HG02840 (cell line): ENCODE data around the gene MECP2.

Source experiments
- ATAC-seq: cut with Tn5 transposase; IDR thresholded peaks from one replicate; pipeline ENCODE4 v1.9.1; 2021; ENCODE audit warnings: mild to moderate bottlenecking, moderate library complexity, moderate number of reproducible peaks; ENCODE audit not compliant: unreplicated experiment, low FRiP score

MECP2 gene

DNA sequence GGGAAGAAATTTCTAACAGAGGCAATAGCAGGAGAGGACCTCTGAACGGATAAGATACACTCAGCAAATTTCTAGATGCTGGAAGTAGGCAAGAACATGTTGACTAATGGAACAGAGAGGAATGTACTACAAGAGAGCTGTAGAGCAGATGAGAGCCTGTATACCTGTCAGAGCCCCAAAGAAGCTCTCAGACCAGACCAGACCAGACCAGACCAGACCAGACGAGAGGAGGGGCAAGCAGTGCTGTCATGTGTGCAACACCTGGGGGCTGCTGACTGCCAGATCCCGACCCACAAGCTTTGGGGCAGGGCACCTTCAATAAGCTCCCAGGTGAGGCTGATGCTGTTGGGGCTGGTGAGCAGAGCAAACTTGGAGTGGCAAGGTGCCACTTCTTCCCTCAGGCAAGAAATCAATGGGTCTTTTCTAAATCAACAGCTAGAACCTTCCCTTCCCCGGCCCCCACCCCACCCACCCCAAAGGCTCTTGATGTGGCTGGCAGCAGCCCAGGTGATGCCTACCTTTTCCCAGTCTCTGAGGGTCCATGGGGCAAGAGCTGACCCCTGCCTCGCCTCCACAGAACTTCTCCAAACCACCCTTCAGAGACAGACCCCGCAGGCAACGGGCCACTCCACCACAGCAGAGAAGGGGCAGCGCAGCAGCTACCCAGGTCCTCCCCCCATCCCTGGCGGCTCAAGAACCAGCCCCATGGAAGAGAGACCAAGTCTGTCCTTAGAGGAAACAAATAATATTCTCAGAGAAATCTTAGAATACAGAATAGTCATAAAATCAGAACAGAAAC is 32.7 kb downstream of the MECP2 start:
- ATAC-seq, result no peak

DNA sequence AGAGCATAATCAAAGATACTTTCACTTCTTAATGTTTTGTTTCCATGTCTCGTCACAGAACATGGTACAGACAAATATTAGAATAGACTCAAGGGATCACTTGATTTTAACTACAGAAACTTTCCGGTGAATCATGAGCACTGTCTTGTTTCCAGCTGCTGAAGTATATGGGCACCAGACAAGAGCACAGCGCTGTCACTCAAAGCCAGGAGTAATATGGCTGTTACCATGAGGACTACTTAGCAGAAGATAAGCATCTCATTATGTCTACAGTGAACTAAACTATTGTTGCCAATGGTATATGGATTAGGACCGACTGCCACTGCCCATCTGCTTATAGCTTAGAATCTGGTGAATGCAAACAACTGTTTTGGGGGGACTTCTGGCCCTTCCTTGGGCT is 34.3 kb downstream of the MECP2 start:
- ATAC-seq, result no peak

DNA sequence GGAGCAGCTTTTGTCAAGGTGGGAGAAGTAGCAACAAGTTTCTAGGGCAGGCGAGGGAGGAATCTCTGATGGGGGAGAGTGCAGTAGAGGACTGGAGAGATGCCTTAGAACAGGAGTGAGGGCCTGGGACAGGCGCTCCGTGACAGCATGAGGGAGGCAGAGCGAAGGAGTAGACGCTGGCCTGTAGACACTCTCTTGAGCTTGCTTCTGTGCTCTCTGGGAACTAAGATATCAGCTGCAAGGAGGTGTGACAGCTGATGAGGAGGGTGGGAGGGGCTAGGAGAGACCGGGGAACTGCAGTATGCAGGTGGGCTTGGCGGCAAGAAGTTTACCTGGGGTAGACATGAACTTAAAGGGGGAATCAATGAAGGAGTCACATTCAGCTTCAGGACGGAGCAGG is 35.7 kb downstream of the MECP2 start:
- no peak for ATAC-seq

DNA sequence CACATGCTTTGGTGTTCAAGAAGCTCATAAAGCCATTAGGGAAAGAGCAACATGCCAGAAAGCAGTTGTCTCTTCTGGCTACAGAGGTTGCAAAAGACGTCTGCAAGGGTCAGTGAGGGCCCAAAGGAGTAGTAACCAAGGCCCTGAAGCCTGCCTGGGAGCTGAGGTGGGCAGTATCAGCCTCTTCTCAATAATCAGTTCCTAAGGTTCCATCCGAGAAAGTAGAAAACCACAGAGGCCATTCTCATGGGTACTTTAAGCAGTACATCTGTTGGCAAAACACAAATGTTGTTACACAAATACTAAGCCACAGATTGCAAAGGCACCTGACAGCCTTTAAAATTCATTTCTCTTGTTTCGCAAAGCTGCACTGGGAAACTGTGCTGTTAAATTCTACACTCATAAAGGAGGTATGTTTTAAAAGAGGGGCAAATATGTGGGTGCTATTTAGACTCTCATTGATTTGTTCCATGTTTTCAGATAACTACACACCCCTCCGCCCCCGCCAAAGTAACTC is 37.7 kb downstream of the MECP2 start:
- ATAC-seq, result no peak

DNA sequence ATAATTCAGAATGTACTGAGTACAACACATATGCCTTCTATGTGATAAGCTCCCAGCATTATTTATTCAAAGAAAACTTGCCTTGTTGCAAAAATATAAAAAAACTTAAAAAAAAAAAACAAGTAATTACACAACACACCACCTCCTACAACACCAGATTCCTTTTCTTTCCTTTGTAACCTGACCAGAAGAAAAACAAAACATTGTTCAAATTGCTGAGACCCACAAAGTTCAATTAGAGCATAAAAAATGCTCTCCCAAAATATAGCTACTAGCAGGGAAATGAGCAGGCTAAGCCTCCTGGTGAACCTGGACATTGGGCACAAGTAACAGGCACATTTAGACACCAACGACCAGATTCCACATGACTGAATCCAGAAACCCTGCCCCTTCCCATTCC is 38.3 kb downstream of the MECP2 start:
- ATAC-seq, result no peak

DNA sequence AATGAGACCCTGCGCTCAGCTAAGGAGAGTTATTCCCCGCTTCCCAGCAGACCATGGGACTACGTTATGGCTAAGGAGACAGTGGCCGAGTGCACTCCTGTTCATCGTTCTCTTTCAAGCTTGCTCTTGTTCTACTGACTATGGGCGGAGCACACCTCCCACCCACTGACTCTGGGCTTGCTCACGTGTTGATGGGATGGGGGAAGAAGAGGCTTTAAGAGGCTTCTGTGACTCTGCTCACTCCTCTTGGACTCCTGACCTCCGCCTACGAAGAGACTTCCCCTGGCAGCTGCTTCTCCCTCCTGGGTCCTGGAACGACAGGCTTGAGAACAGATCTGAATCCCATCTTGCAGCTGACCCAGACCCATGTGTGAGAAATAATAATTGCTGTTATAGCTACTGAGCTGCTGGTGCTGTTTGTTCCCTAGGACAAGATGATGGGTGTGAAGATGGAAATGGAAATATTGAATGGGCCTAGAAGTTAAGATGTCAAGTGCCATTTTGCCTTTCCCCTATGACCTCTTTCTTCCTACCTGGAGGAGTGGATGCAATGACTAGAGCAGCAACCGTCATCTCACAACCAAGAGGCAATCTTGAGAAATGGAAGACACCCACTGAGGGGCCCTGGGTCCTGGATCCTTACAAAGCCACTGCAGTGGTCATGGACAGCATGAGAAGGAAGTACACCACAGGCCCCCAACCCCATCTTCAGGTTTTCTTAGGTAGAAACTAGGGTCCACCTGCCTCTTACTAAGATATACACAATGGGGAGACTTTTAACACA is 39.1 kb downstream of the MECP2 start:
- no peak for ATAC-seq

DNA sequence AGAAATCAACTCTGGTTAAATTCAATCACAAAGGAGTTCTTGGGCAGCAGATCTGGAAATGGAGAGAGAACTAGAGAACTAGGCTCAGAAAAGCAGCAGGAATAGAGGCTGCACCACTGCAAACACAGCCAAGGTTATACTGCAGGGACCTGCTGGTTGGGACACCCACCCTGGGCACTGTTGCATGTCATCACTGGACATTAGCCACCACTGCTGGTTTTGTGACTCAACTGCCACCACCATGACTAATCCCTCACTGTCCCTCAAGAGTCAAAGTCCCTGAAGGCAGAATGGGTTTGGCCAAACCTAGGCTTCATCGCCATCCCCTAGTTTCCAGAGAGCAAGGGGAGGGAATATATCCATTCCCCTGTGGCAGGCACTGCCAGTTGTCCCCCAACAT is 39.7 kb downstream of the MECP2 start:
- ATAC-seq, result no peak

DNA sequence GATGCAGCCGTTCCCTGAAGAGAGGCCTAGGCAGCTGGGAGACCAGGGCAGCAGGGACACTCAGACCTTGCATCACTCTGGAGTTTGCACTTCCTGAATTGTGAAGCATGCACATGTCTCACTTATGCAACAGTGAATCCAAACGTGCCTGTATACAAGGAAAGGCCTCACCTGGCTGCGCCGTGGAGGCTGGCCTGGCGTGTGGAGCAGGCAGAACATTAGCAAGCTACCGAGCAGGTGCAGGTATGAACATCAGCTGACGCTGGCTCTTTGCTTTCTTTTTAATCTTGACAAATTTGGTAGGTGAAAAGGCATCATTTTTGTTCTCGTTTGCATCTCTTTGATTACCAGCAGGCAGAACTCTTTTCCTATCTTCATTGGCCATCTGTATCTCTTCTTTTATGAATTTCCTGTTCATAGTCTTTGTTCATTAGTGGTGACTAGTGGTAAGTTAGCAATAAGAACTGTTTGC is 40.7 kb downstream of the MECP2 start:
- no peak for ATAC-seq

DNA sequence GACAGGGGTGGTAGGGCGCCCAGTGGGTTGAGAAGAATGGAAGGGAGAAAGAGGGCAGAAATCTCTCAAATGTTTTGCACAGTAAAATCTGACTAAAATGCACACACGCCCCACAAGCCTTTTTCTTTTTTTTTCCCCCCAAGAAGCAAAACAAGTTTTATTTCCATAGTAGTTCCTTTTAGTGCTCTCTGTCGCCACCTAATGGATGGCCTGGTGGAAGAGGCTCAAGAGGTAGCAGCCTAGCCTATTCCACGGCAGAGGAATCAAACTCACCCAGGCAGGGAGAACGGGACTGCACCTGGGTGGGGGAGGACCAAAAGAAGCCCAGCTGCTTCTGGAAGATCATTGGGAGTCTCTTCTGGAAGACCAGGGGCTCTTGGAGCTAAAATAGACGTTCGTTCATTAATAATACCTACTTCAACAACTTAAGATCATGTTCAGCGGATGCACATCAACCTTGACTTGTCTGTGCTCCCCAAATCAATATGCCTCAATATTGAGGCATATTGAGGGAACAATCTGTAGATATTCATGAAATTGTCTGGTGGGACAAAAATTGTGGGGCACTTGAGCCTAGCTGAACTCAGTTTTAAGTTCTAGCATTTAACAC is 46.2 kb downstream of the MECP2 start:
- ATAC-seq, result no peak

DNA sequence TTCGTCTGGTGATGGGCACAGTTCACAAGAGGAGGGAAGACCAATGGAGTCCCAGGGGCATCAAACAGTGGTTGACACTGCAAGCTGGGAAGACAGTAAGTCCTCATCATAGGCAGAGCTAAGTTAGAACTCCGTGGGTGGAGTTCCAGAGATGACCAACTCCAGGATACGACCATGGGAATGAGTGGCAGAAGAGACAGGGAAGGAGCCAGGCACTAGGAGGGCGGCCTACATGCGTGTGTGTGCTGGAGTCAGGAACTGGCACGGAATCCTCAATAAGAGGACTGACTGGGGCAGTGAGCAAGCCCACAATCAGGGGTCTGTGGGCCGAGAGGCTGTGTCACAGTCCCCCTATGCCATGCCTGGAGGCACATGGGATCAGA is 47.4 kb downstream of the MECP2 start:
- no peak for ATAC-seq

DNA sequence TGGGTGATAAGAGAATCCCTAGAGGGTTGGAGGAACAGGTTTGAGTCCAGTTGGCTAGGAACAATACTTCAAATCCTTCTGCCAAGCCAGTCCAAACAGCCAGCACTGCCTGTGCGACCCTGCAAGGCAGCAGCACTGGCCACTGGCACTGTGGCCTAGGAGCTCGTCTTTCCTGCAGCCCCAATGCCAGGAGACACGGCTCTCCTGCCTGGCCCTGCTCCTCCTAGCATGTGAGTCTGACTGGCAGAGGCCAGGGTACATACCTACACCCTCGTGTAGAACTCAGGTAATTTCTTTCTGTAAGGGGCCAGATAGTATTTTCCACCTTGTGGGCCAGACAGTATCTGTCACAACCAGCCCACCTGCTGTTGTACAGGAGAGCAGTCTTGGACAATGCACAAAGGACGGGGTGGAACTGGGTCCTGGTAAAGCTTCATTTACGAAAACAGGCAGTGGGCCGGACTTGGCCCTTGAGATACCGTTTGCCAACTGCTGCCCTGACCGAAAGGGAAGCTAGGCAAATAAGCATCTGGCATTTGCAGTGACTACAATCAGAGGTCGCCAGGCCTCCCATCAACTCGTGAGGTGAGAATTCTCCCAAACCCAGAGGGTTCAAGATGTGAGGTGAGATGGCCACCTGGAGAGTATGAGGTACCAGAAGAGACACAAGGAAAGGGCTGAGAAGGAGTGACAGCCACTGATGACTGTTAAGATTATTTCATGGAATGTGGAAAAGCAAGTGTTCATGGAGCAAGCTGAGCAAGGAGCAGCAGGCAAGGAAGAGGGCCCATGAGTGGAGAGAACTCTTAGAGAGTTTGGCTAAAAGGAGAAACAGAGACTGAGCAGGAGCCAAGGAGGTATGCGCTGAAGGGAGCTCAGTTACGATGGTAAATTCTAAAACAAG is 48.1 kb downstream of the MECP2 start:
- ATAC-seq, result no peak

DNA sequence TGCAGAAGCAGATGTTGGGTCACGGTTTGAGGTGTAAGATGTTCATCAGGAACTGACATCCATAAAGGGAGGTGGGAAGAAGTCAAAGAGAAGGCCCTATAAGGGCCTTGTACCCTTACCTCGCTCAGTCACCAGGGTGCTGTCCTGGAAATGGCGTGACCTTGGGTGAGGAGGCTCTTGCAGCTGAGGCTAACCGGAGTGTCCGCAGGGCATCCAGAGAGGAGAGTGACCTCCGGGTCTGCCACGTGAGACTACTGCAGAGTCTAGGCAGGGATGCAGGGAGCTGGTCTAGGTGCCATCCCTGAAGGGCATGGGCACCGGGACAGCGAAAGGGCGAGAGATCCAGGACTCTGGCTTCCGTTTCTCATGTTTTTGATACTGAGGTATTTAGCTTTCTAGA is 49.1 kb downstream of the MECP2 start:
- ATAC-seq, result no peak

DNA sequence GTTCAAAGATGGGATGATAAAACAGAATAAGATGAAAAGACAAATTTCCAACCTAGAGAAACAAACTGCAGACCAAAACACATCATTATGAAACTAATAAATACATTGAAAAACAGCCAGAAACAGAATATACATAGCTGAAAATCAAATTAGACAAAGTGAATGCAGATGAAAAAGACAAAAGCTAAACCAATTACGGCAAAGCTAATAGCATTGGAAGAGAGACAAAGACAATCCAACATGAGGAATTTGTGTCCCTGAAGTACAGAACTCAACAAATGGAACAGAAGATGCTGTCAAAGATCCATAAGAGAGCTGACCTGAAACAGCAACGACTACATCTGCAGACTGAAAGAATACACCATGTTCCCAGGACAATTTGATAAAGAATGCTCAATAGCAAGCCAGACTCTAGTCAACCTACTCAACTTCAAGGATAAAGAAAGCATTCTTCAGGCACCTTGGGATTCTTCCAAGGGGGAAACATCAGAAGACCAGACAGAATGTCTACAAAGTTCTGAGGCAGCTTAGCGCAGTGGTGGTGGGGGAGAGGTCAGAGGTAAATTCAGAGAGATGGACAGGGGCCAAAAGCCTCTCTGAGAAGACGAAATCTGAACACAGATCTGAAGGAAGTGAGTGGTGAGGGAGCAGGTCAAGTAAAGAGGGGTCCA is 50.4 kb downstream of the MECP2 start:
- ATAC-seq, result no peak

DNA sequence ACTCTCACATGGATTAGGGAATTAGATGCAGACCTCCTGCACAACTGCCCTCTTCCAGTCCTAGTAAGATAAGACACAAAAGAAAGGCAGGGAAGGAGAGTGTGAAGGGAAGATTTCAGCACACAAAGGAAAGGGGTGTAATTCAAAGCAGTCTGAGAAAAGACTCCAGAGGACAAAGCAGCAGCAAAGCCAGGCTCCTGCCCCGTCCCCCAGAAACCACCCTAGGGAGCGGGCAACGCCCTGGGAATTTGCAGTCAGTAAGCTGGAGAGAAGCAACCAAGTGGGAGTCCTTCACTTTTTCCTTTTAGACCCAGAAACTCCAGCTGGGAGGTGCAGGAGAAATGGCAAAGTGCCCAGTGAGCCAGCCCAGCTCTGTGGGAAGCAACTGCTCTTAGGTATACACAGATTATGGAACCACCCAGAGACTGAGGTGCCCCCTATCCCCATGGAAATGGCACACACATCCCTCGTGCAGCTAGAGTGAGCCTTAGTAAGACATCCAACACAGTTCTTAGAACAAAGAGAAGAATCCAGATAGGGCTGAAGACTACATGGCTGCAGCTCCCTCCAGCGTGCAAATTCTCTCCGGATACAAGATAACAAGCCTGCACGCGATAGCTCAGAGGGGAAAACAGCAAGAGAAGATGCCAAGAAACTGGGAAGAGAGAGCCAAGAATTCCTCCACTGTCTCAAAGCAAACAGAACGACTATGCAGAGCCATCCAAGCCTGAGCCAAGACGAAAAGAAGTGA is 51.3 kb downstream of the MECP2 start:
- no peak for ATAC-seq

DNA sequence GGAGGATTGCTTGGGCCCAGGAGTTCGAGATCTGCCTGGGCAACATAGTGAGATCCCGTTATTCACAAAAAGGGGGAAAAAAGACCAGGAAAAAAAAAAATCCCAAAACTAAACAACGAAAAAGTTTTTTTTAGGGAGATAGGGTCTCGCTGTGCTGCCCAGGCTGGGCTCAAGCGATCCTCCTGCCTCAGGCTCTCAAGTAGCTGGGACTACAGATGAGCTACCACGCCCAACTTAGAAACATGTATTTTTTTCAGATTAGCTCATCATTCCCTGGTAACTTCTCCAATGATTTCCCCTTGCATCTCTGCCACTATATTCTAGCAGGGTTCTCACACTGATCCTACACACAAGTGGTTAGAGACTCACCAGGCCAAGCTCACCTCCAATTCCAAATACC is 53.4 kb downstream of the MECP2 start:
- no peak for ATAC-seq

DNA sequence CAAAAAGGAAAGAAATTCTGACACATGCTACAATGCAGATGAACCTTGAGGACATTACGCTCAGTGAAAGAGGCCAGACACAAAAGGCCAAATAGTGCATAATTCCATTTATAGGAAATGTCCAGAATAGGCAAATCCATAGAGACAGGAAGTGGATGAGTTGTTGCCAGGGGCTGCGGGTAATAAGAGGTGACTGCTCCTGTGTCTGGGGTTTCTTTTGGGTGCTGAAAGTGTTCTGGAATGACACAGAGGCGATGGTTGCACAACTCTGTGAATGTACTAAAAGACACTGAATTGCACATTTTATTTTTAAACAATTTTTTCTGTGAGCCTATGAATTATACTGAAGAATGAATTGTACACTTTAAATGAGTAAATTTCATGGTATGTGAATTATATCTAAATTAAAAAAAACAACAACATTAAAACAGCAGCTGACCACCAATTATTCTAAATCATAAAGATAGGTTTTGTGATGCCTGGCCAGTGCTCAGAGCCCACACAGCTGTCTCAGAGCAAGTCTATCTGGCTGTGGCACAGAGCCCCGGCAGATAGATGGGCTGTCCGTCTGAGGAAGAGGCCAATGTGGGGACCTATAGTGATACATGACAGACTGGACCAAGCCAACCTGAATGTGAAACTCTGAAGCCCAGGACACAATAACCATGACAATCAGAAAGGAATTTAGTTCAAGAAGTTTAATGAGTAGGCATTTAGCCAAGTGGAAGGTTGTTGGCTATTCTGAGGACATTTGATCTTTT is 54.3 kb downstream of the MECP2 start:
- ATAC-seq, result no peak

DNA sequence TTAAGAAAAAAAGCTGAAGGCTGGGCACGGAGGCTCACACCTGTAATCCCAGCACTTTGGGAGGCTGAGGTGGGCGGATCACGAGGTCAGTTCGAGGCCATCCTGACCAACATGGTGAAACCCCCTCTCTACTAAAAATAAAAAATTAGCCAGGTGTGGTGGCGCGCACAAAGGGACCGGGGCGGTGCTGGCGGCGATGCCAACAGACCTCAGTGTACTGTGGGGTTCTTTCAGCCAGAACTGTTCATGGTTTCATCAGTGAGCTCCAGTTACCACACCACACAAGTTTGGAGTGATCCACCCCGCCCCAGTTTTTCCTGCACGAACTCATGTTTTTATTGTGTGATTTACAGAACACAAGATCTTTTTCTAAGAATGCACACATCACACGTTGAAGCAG is 56.7 kb downstream of the MECP2 start:
- no peak for ATAC-seq

DNA sequence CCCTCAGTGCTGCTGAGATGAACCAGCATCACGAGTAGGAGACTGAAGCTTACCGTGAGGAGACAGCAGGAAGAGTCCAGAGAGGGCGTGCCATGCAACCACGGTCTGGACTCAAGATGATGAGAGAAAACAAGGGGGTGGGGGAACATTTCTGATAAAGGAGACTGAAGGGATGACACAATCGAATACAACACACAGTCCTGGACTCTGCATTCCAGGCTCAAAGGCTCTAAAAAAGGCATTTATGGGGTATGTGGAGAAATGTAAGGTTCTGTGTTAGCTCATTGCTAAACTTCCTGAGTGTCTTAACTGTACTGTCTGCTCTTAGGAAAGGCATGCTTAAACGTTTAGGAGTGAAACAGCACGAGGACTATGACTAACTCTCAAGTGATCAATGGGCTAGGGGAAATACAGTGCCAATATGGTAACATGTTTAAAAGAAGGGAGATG is 57.2 kb downstream of the MECP2 start:
- no peak for ATAC-seq
